ENCODE results near the gene SFSWAP. TPM values are rescaled to one million over a fixed set of nuclear protein-coding genes. Genes with fewer than 3 reads are reported as not detected.

The SFSWAP gene
- polyA plus RNA-seq, 3 donors = 7.3 to 33.0 (median 10.7) TPM

GRCh38 chr12:131779027-131779426, 68.1 kb downstream of the SFSWAP start:
- Mint-ChIP-seq H3K27ac (peak overlapping the region in 2 of 7 donors; percentile 21 to 68), H3K4me3 (no peak overlapping the region), H3K36me3 (peaks cover 59 to 76% of the 10 kb centered on the region in 2 donors)

GRCh38 chr12:131782061-131782460, 71.2 kb downstream of the SFSWAP start:
- Histone ChIP-seq H3K79me2 (ENCODE audit: insufficient read depth, low read length) (no peaks in the 10 kb centered on the region), H3K4me3 (replicated peaks in 1 of 3; ENCODE audit: low read depth in 2 of 3, low read length in 3 of 3) (no peak overlapping the region), H3K4me1 (ENCODE audit: control insufficient read depth in 1 of 2, insufficient read depth in 2 of 2, low read length in 2 of 2) (peaks cover 0 to 7% of the 10 kb centered on the region in 2 donors), H3K9me3 (replicated peaks in 1 of 2; ENCODE audit: control insufficient read depth in 1 of 2, insufficient read depth in 1 of 2, low read length in 2 of 2) (no peaks in the 10 kb centered on the region), H3K27me3 (ENCODE audit: control insufficient read depth in 2 of 2, insufficient read depth in 2 of 2, low read length in 2 of 2) (no peaks in the 10 kb centered on the region), H3K27ac (ENCODE audit: low read depth in 1 of 2, low read length in 2 of 2) (no peak overlapping the region), H2AFZ (ENCODE audit: insufficient read depth, low read depth, low read length, poor library complexity, severe bottlenecking) (no peak overlapping the region), H3K36me3 (replicated peaks in 1 of 2; ENCODE audit: control insufficient read depth in 1 of 2, insufficient read depth in 2 of 2, low read length in 2 of 2) (peaks cover 51 to 76% of the 10 kb centered on the region in 2 donors), H4K20me1 (ENCODE audit: insufficient read depth, low read length) (peaks cover 6% of the 10 kb centered on the region), H3K4me2 (replicated peaks; ENCODE audit: extremely low read depth, low read length, poor library complexity, severe bottlenecking) (no peak overlapping the region), H3K9ac (ENCODE audit: insufficient read depth, low read length, poor library complexity, severe bottlenecking) (no peak overlapping the region)
- intact Hi-C loops (cut with micrococcal nuclease) = no loop called here
- peaks cover 0 to 2% (median 0%) of the 10 kb centered on the region in 3 donors for H3K27me3 Mint-ChIP-seq (ENCODE audit: low read depth in 3 of 3)
- DNase-seq = no peak
- H3K4me1 Mint-ChIP-seq = peaks cover 9% of the 10 kb centered on the region
- no peak overlapping the region for H3K27ac Mint-ChIP-seq
- no peaks in the 10 kb centered on the region for H3K9me3 Mint-ChIP-seq
- no CpG with 5 or more reads among the region's 2 CpGs for WGBS (ENCODE audit: insufficient coverage)
- no peak for TF ChIP-seq CTCF (IDR thresholded peaks at IDR 0.05)
- no peak overlapping the region for H3K4me3 Mint-ChIP-seq
- H3K36me3 Mint-ChIP-seq = peaks cover 63 to 78% of the 10 kb centered on the region in 2 donors

More at GRCh38 chr12:131779027-131779426, 68.1 kb downstream of the SFSWAP start:
- no peaks in the 10 kb centered on the region for H3K27me3 ChIP-seq (ENCODE audit: control insufficient read depth in 2 of 2, insufficient read depth in 2 of 2, low read length in 2 of 2)
- no peak for DNase-seq
- H3K27ac ChIP-seq (ENCODE audit: low read depth in 1 of 2, low read length in 2 of 2) = no peak overlapping the region
- no peak overlapping the region for H2AFZ ChIP-seq (ENCODE audit: insufficient read depth, low read depth, low read length, poor library complexity, severe bottlenecking)
- H3K4me2 ChIP-seq (replicated peaks; ENCODE audit: extremely low read depth, low read length, poor library complexity, severe bottlenecking) = no peak overlapping the region
- WGBS (ENCODE audit: insufficient coverage) = 100% methylated on average over 10 of the region's 23 CpGs
- no peaks in the 10 kb centered on the region for H3K9me3 Mint-ChIP-seq
- no peaks in the 10 kb centered on the region for H3K27me3 Mint-ChIP-seq (ENCODE audit: low read depth in 3 of 3)
- no peaks in the 10 kb centered on the region for H3K79me2 ChIP-seq (ENCODE audit: insufficient read depth, low read length)
- peaks cover 0 to 6% of the 10 kb centered on the region in 2 donors for H3K4me1 ChIP-seq (ENCODE audit: control insufficient read depth in 1 of 2, insufficient read depth in 2 of 2, low read length in 2 of 2)
- H4K20me1 ChIP-seq (ENCODE audit: insufficient read depth, low read length) = peaks cover 3% of the 10 kb centered on the region
- intact Hi-C loops (cut with micrococcal nuclease) = loop anchor here in 1 of 2 donors (10.0 kb wide), 1 partner anchor 56 kb away; no protein-coding TSS in a partner anchor
- H3K9me3 ChIP-seq (replicated peaks in 1 of 2; ENCODE audit: control insufficient read depth in 1 of 2, insufficient read depth in 1 of 2, low read length in 2 of 2) = no peaks in the 10 kb centered on the region
- peaks cover 7% of the 10 kb centered on the region for H3K4me1 Mint-ChIP-seq
- TF ChIP-seq CTCF (IDR thresholded peaks at IDR 0.05) = no peak
- no peak overlapping the region for H3K9ac ChIP-seq (ENCODE audit: insufficient read depth, low read length, poor library complexity, severe bottlenecking)
- H3K4me3 ChIP-seq (replicated peaks in 1 of 3; ENCODE audit: low read depth in 2 of 3, low read length in 3 of 3) = no peak overlapping the region
- H3K36me3 ChIP-seq (replicated peaks in 1 of 2; ENCODE audit: control insufficient read depth in 1 of 2, insufficient read depth in 2 of 2, low read length in 2 of 2) = peaks cover 50 to 78% of the 10 kb centered on the region in 2 donors

Measured in CD14-positive monocyte (primary cell).